ENCODE data around the gene MBD1. TPM values are rescaled to one million over a fixed set of nuclear protein-coding genes. Genes with fewer than 3 reads are reported as not detected.

MBD1 gene
- total and polyA plus RNA-seq, 2 donors from 2014 or later = 24.7 to 79.3 TPM

DNA sequence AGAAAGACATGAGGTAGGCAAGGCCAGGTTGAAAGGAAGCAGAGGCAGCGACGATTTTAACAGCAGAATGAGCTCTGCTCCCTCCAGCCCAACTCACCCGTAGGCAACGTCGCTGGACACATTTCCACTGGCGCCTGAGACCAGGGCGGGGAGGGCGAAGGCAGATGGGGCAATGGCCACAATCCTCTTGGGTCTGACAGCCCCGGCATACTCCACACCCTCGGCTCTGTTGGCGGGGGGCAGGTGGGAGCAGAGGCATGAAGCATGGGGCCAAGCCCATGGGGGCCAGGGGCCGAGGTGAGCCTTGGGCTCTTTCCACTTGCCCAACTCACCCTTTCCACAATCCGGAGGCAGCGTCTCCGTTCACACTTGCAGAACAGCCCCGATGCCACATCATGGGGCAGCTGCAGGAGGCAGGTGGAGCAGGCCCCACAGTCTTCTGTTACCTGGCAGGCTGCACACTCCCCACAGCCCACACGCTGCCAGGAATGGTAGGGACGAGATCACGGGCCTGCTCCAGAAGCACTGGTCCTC, 5.8 kb downstream of the MBD1 start:
- Histone ChIP-seq H3K4me1 (ENCODE audit: control insufficient read depth in 2 of 3, insufficient read depth in 2 of 3, low read depth in 1 of 3, low read length in 3 of 3) (peaks cover 2 to 14% (median 5%) of the 10 kb centered on the region in 3 donors), H3K27ac (ENCODE audit: low read depth in 2 of 2, low read length in 2 of 2) (no peak overlapping the region), H3K9ac (ENCODE audit: low read length in 3 of 3) (no peak overlapping the region), H3K9me3 (ENCODE audit: control insufficient read depth in 2 of 3, insufficient read depth in 1 of 3, low read length in 3 of 3) (no peaks in the 10 kb centered on the region), H3K4me3 (ENCODE audit: low read length in 3 of 3) (no peak overlapping the region), H3K36me3 (ENCODE audit: control insufficient read depth in 2 of 3, insufficient read depth in 3 of 3, low read length in 3 of 3) (peaks cover 17 to 65% (median 59%) of the 10 kb centered on the region in 3 donors), H3K27me3 (ENCODE audit: control insufficient read depth, insufficient read depth, low read length) (no peaks in the 10 kb centered on the region)
- FAIRE-seq = no peak
- TF ChIP-seq, protein P1, sequence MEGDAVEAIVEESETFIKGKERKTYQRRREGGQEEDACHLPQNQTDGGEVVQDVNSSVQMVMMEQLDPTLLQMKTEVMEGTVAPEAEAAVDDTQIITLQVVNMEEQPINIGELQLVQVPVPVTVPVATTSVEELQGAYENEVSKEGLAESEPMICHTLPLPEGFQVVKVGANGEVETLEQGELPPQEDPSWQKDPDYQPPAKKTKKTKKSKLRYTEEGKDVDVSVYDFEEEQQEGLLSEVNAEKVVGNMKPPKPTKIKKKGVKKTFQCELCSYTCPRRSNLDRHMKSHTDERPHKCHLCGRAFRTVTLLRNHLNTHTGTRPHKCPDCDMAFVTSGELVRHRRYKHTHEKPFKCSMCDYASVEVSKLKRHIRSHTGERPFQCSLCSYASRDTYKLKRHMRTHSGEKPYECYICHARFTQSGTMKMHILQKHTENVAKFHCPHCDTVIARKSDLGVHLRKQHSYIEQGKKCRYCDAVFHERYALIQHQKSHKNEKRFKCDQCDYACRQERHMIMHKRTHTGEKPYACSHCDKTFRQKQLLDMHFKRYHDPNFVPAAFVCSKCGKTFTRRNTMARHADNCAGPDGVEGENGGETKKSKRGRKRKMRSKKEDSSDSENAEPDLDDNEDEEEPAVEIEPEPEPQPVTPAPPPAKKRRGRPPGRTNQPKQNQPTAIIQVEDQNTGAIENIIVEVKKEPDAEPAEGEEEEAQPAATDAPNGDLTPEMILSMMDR (IDR thresholded peaks at IDR 0.05; ENCODE audit: borderline replicate concordance, extremely low read depth, insufficient read depth) = no peak
- no peak for DNase-seq
- intact Hi-C loops (cut with DNase I) = no loop called here

DNA sequence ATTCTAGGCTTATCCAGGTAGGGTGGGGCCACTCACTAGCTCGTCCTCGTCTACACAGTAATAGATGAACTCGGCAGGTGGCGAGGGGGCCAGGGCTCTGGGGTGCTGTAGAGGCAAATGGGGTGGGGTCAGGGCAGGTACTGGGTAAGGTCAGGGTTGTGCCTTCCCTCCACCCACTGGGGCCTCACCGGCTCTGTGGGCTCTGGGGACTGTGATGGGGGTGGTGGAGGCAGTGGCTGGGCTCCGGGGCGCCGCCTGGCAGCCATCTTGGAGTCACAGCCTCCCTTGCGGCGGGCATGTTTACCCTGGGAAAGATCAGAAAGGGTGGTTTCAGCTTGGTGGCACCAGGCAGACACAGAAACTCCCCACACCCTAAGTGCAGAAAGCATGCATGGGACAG, 6.4 kb downstream of the MBD1 start:
- DNase-seq (no peak), FAIRE-seq (no peak)
- Histone ChIP-seq H3K27ac (ENCODE audit: low read depth in 2 of 2, low read length in 2 of 2) (no peak overlapping the region), H3K27me3 (ENCODE audit: control insufficient read depth, insufficient read depth, low read length) (no peaks in the 10 kb centered on the region), H3K4me3 (ENCODE audit: low read length in 3 of 3) (no peak overlapping the region), H3K4me1 (ENCODE audit: control insufficient read depth in 2 of 3, insufficient read depth in 2 of 3, low read depth in 1 of 3, low read length in 3 of 3) (peaks cover 0 to 8% (median 0%) of the 10 kb centered on the region in 3 donors), H3K9ac (ENCODE audit: low read length in 3 of 3) (no peak overlapping the region), H3K9me3 (ENCODE audit: control insufficient read depth in 2 of 3, insufficient read depth in 1 of 3, low read length in 3 of 3) (no peaks in the 10 kb centered on the region), H3K36me3 (ENCODE audit: control insufficient read depth in 2 of 3, insufficient read depth in 3 of 3, low read length in 3 of 3) (peaks cover 17 to 65% (median 63%) of the 10 kb centered on the region in 3 donors)
- TF ChIP-seq, protein P1 (IDR thresholded peaks at IDR 0.05; ENCODE audit: borderline replicate concordance, extremely low read depth, insufficient read depth) = no peak
- intact Hi-C loops (cut with DNase I) = no loop called here

DNA sequence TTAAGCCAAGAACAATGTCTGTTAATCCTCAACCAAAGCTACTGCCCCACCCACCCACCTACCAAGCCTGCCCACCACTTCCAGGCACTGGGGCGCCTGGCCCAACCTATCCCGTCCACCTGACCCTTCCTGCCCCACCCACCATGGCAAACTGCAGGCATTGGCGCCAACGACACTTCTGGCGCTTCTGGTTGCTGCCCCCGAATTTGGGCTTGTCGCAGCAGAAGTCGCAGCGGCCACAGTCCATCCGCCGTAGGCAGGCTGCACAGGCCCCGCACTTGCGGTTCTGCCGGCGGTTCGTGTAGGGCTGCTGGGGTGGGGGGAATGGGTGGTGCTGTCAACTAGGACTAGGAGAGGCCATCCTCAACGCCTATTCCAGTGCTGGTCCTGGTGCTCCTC, 7.3 kb downstream of the MBD1 start:
- peaks cover 0 to 1% (median 0%) of the 10 kb centered on the region in 3 donors for H3K4me1 ChIP-seq (ENCODE audit: control insufficient read depth in 2 of 3, insufficient read depth in 2 of 3, low read depth in 1 of 3, low read length in 3 of 3)
- no peaks in the 10 kb centered on the region for H3K27me3 ChIP-seq (ENCODE audit: control insufficient read depth, insufficient read depth, low read length)
- H3K27ac ChIP-seq (ENCODE audit: low read depth in 2 of 2, low read length in 2 of 2) = no peak overlapping the region
- H3K4me3 ChIP-seq (ENCODE audit: low read length in 3 of 3) = no peak overlapping the region
- DNase-seq (no peak), FAIRE-seq (no peak)
- no peaks in the 10 kb centered on the region for H3K9me3 ChIP-seq (ENCODE audit: control insufficient read depth in 2 of 3, insufficient read depth in 1 of 3, low read length in 3 of 3)
- TF ChIP-seq, protein P1 (IDR thresholded peaks at IDR 0.05; ENCODE audit: borderline replicate concordance, extremely low read depth, insufficient read depth) = no peak
- intact Hi-C loops (cut with DNase I) = no loop called here
- no peak overlapping the region for H3K9ac ChIP-seq (ENCODE audit: low read length in 3 of 3)
- peaks cover 17 to 69% (median 69%) of the 10 kb centered on the region in 3 donors for H3K36me3 ChIP-seq (ENCODE audit: control insufficient read depth in 2 of 3, insufficient read depth in 3 of 3, low read length in 3 of 3)
